GM12878 (cell line): Measurements from ENCODE around the gene MED13. TPM values are rescaled to one million over a fixed set of nuclear protein-coding genes. Genes with fewer than 3 reads are reported as not detected.

Experiments
- ATAC-seq: fragments of 200-7000 bp; cut with Tn5 transposase; 3 replicates; pipeline ENCODE4 v1.9.1; 2020; ENCODE audit warnings: mild to moderate bottlenecking, moderate library complexity
- BruUV-seq: library from RNA; stranded (reverse); fragments of 400-500 nt; replicated peaks from 2 replicates; lab custom pipeline; 2021; lab: Mats Ljungman, UMichigan
- CTCF ChIA-PET: fragments of 300-600 bp; sonication (Branson Sonifier 250); formaldehyde crosslinking; extraction: SDS; loops from one replicate; lab custom pipeline; 2021; ENCODE audit warnings: inconsistent platforms; lab: Yijun Ruan, JAX
- POLR2A ChIA-PET: fragments of 350-600 bp; formaldehyde crosslinking; extraction: SDS; loops from one replicate; lab custom pipeline; 2021; ENCODE audit warnings: inconsistent platforms; lab: Charles Lee
- RAD21 ChIA-PET: fragments of 300-600 bp; sonication (Branson Sonifier 250); formaldehyde crosslinking; loops from one replicate; lab custom pipeline; 2023; ENCODE audit warnings: antibody characterized with exemption; ENCODE audit not compliant: unreplicated experiment; lab: Charles Lee
- SMC1A ChIA-PET: fragments of 300-600 bp; sonication (Branson Sonifier 250); formaldehyde crosslinking; loops from one replicate; lab custom pipeline; 2023; ENCODE audit not compliant: unreplicated experiment, uncharacterized antibody; lab: Charles Lee
- DNase-seq: peaks from one replicate; pipeline ENCODE4 v3.0.0-alpha.2; 2011; ENCODE audit warnings: low read depth, low spot score
- FAIRE-seq: peaks from 3 replicates; lab custom pipeline; 2011; peaks lifted over from hg19 to GRCh38; lab: Jason Lieb, UNC
- H2AFZ ChIP-seq: 2 replicates; pipeline ENCODE4 v1.6.0; 2011; ENCODE audit warnings: low read depth, low read length, control low read depth; ENCODE audit not compliant: control insufficient read depth
- H3K27ac ChIP-seq: 2 replicates; pipeline ENCODE4 v1.5.1; 2011; ENCODE audit warnings: control low read depth; ENCODE audit not compliant: control insufficient read depth, insufficient read depth
- H3K27me3 ChIP-seq, 2 experiments: replicated peaks in 1 of 2; 2 replicates each; pipeline versions ENCODE4 v1.6.0 to v1.6.1; 2011; ENCODE audit warnings: low read length in 1 of 2; ENCODE audit not compliant: control insufficient read depth in 2 of 2, insufficient read depth in 2 of 2
- H3K36me3 ChIP-seq, 2 experiments: 2 replicates each; pipeline ENCODE4 v1.5.1; 2011; ENCODE audit warnings: low read length in 1 of 2; ENCODE audit not compliant: control insufficient read depth in 2 of 2, insufficient read depth in 2 of 2
- H3K4me1 ChIP-seq: 2 replicates; pipeline ENCODE4 v1.6.1; 2011; ENCODE audit warnings: mild to moderate bottlenecking, low read length, moderate library complexity, mixed read lengths; ENCODE audit not compliant: control insufficient read depth, insufficient read depth
- H3K4me2 ChIP-seq: 2 replicates; pipeline ENCODE4 v1.6.0; 2011; ENCODE audit warnings: control low read depth; ENCODE audit not compliant: control insufficient read depth, insufficient read depth
- H3K4me3 ChIP-seq: fragments of 200-600 bp; sonication (generic); 2 replicates; pipeline ENCODE4 v1.5.1; 2016
- H3K79me2 ChIP-seq: 2 replicates; pipeline ENCODE4 v1.6.0; 2011; ENCODE audit warnings: low read length; ENCODE audit not compliant: control insufficient read depth, insufficient read depth
- H3K9ac ChIP-seq: 2 replicates; pipeline ENCODE4 v1.8.0; 2011; ENCODE audit warnings: low read length, control low read depth, mixed read lengths; ENCODE audit not compliant: control insufficient read depth, insufficient read depth
- H3K9me3 ChIP-seq: replicated peaks from 3 replicates; pipeline ENCODE4 v1.5.1; 2011; ENCODE audit warnings: mild to moderate bottlenecking, low read length; ENCODE audit not compliant: control insufficient read depth, insufficient read depth
- H4K20me1 ChIP-seq: 2 replicates; pipeline ENCODE4 v1.6.0; 2011; ENCODE audit not compliant: control insufficient read depth, insufficient read depth
- BCL11A ChIP-seq: IDR thresholded peaks from 2 replicates; pipeline ENCODE4 v1.6.1; 2011; ENCODE audit warnings: low read depth, low read length
- BRCA1 ChIP-seq: IDR thresholded peaks from 2 replicates; pipeline ENCODE4 v1.6.1; 2011; ENCODE audit warnings: low read depth, low read length, improper control_type of control experiment
- CBX5 ChIP-seq: sonication (generic); IDR thresholded peaks from 2 replicates; pipeline ENCODE4 v1.6.1; 2016; ENCODE audit warnings: low read depth, moderate library complexity, mild to moderate bottlenecking, inconsistent platforms
- CHD2 ChIP-seq: IDR thresholded peaks from 2 replicates; pipeline ENCODE4 v1.6.1; 2011; ENCODE audit warnings: low read depth, low read length, improper control_type of control experiment, borderline replicate concordance
- CREB1 ChIP-seq: IDR thresholded peaks from 2 replicates; pipeline ENCODE4 v1.6.1; 2012; ENCODE audit warnings: low read depth, mild to moderate bottlenecking, inconsistent platforms
- EP300 ChIP-seq, 2 experiments: fragments of 150-350 bp in 1 of 2; IDR thresholded peaks; 2 replicates each; pipeline ENCODE4 v1.6.1; 2011 to 2012; ENCODE audit warnings: low read depth in 2 of 2, low read length in 2 of 2, borderline replicate concordance in 1 of 2, improper control_type of control experiment in 1 of 2, inconsistent platforms in 1 of 2; ENCODE audit not compliant: control insufficient read depth in 1 of 2
- ETV6 ChIP-seq, 2 experiments: fragments of 450-650 bp in 1 of 2; IDR thresholded peaks in 1 of 2; conservative IDR thresholded peaks in 1 of 2; 2 replicates each; pipeline ENCODE4 v1.6.1; 2014; ENCODE audit warnings: antibody characterized with exemption in 1 of 2, borderline replicate concordance in 1 of 2, low read depth in 1 of 2, mild to moderate bottlenecking in 1 of 2, moderate library complexity in 1 of 2
- HCFC1 ChIP-seq: fragments of 150-350 bp; IDR thresholded peaks from 2 replicates; pipeline ENCODE4 v1.6.1; 2014; ENCODE audit warnings: low read length
- IKZF1 ChIP-seq: fragments of 450-650 bp; conservative IDR thresholded peaks from 2 replicates; pipeline ENCODE4 v1.6.1; 2017; ENCODE audit warnings: antibody characterized with exemption, mild to moderate bottlenecking
- IKZF2 ChIP-seq, 2 experiments: fragments of 450-650 bp; IDR thresholded peaks; 2 replicates each; pipeline ENCODE4 v1.6.1; 2017; ENCODE audit warnings: mild to moderate bottlenecking in 2 of 2, moderate library complexity in 2 of 2
- IRF4 ChIP-seq: IDR thresholded peaks from 2 replicates; pipeline ENCODE4 v1.6.1; 2011; ENCODE audit warnings: low read depth, low read length
- MEF2B ChIP-seq: fragments of 450-650 bp; IDR thresholded peaks from 2 replicates; pipeline ENCODE4 v1.6.1; 2018; ENCODE audit warnings: mild to moderate bottlenecking, moderate library complexity; ENCODE audit not compliant: partially characterized antibody, poor library complexity, severe bottlenecking
- MTA2 ChIP-seq: fragments of 450-650 bp; IDR thresholded peaks from 2 replicates; pipeline ENCODE4 v1.6.1; 2016; ENCODE audit warnings: low read depth, mild to moderate bottlenecking, moderate library complexity
- NR2F1 ChIP-seq: fragments of 450-650 bp; conservative IDR thresholded peaks from 2 replicates; pipeline ENCODE4 v1.6.1; 2017; ENCODE audit warnings: mild to moderate bottlenecking
- SPI1 ChIP-seq: IDR thresholded peaks from 2 replicates; pipeline ENCODE4 v1.6.1; 2011; ENCODE audit warnings: low read depth, mild to moderate bottlenecking, low read length, moderate library complexity, borderline replicate concordance; ENCODE audit not compliant: insufficient read depth
- TCF3 ChIP-seq: IDR thresholded peaks from 2 replicates; pipeline ENCODE4 v1.6.1; 2012; ENCODE audit warnings: low read depth, mild to moderate bottlenecking, low read length, borderline replicate concordance; ENCODE audit not compliant: insufficient read depth
- USF2 ChIP-seq: IDR thresholded peaks from 2 replicates; pipeline ENCODE4 v1.6.1; 2011; ENCODE audit warnings: low read depth, low read length, improper control_type of control experiment, borderline replicate concordance
- YY1 ChIP-seq: IDR thresholded peaks from 2 replicates; pipeline ENCODE4 v1.6.1; 2011; ENCODE audit warnings: low read depth, mild to moderate bottlenecking, low read length
- WGBS: methylation state at CpG from one replicate; pipeline ENCODE4 v1.1.6; 2016; ENCODE audit warnings: low lambda C conversion rate; ENCODE audit not compliant: insufficient replicate concordance, insufficient coverage; ENCODE audit errors: missing lambda C conversion rate; 5-methylcytosine and 5-hydroxymethylcytosine counted together
- in situ Hi-C: fragments of 300-500 bp; cut with MboI; formaldehyde crosslinking; loops from 9 replicates; pipeline ENCODE4 v1.14.3; 2018; ENCODE audit warnings: mixed read lengths
- intact Hi-C: fragments of 100-400 bp; cut with micrococcal nuclease; formaldehyde crosslinking; loops from one replicate; pipeline ENCODE4 v1.14.2; 2022; ENCODE audit not compliant: unreplicated experiment
- polyA plus RNA-seq, 11 experiments: library from polyadenylated mRNA; depleted of rRNA in 4 of 11; unstranded in 6 of 11; stranded (reverse) in 5 of 11; fragments of >200 nt; fragmentation: Nextera tagmentation in 4 of 11; fragmentation: Illumina TruSeq in 1 of 11; extraction: Ambion mirVana in 4 of 11; extraction: Trizol in 1 of 11; gene quantifications; 1 replicate in 1 of 11; 2 replicates in 10 of 11; pipeline versions ENCODE4 v1.2.1 to v1.2.3, GENCODE V29; 2011 to 2016; ENCODE audit warnings: inconsistent platforms in 2 of 11, missing spikeins in 2 of 11, low read depth in 1 of 11
- total RNA-seq, 4 experiments: library from RNA; depleted of rRNA in 3 of 4; stranded (reverse); fragments of >200 nt in 3 of 4; fragmentation: Illumina TruSeq in 1 of 4; extraction: Trizol in 1 of 4; gene quantifications; 2 replicates each; pipeline versions ENCODE4 v1.2.1 to v1.2.3, GENCODE V29; 2013 to 2021
- TF ChIP-seq, protein P1 (sequence below): fragments of 150-350 bp; IDR thresholded peaks from 2 replicates; pipeline ENCODE4 v1.6.1; 2014; ENCODE audit warnings: mild to moderate bottlenecking, low read depth, low read length
- TF ChIP-seq, protein P2 (sequence below): IDR thresholded peaks from 2 replicates; pipeline ENCODE4 v1.6.1; 2011; ENCODE audit warnings: borderline replicate concordance, low read depth, mild to moderate bottlenecking, moderate library complexity, mixed read lengths, low read length; ENCODE audit not compliant: insufficient read depth; ENCODE audit errors: extremely low read length

The MED13 gene
- total and polyA plus RNA-seq, 10 of the 15 experiments (the other 5 are each of a cell fraction or from before 2014, with no cell fraction given) = 4.6 to 49.7 (median 21.3) TPM

DNA sequence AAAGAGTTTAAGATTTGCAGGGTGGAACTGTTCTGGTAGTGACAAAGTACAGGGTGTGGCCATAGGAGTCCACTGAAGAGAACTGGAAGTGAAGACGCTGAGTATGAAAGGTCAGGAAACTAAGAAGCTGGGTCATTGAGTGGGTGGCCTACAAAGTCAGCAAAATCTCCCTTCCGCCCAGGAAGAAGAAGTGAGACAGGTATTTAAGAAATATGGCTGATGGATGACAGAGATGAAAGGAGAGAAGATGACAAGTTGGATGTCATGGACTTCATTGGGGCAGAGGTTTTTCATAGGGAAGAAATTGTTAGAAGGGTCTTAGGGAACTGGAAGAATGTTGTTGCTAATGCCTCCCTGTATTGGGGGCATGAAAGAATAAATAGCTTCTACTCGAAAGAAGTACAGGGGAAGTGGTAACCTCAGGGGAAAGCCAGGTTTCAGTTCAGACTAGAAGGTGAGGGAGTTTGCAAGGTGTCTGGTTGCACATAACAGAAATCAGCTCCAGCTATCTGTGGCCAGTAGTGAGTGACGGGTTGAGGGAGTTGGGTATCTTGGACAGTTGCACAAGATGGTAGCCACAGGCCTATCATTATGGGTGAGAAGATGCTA, 33.6 kb upstream of the MED13 start:
- Histone ChIP-seq H3K9me3 (peaks cover 3% of the 10 kb centered on the region; the same call in 2 of the 3 replicates), H3K27ac (peak overlapping the region; percentile 82), H3K4me1 (peaks cover 33% of the 10 kb centered on the region), H3K4me2 (peak overlapping the region; percentile 85), H3K27me3 (no peaks in the 10 kb centered on the region), H3K36me3 (no peaks in the 10 kb centered on the region), H4K20me1 (no peaks in the 10 kb centered on the region), H3K4me3 (0 out of 2 replicates have a peak overlapping the region, but pooled peaks have one; percentile 7), H2AFZ (peak overlapping the region; percentile 83), H3K79me2 (no peaks in the 10 kb centered on the region), H3K9ac (0 out of 2 replicates have a peak overlapping the region, but pooled peaks have one; percentile 33)
- in situ Hi-C loops = no loop called here
- ATAC-seq (peak; percentile 92), FAIRE-seq (peak; percentile 84), DNase-seq (peak; percentile 83)
- ChIA-PET RAD21 (interaction anchor here (0.6 to 12.4 kb wide), 12 partner anchors 8 to 687 kb away, joined by 3 to 134 read pairs (median 3); partner anchors contain the start of genes BRIP1 and MED13), CTCF (interaction anchor here (0.8 to 12.3 kb wide), 13 partner anchors 7 to 687 kb away, joined by 3 to 183 read pairs (median 4); no protein-coding TSS in a partner anchor), SMC1A (interaction anchor here (0.5 to 12.8 kb wide), 18 partner anchors 8 to 1025 kb away, joined by 3 to 139 read pairs (median 3); no protein-coding TSS in a partner anchor), POLR2A (interaction anchor here (0.5 to 1.0 kb wide), 10 partner anchors 9 to 361 kb away, joined by 3 to 4 read pairs (median 3); partner anchors contain the start of gene BRIP1)
- intact Hi-C loops = no loop called here
- no TSS peak for BruUV-seq
- WGBS = 1% methylated on average over 4 of the region's 4 CpGs
- TF ChIP-seq HCFC1 (no peak), SPI1 (peak; percentile 88), MEF2B (peak; percentile 81), BRCA1 (no peak), EP300 (IDR thresholded peaks at IDR 0.05; ENCODE audit: borderline replicate concordance in 1 of 2, control insufficient read depth in 1 of 2, low read depth in 2 of 2, low read length in 2 of 2) (peak; percentile 70 to 72; a peak in 3 of 4 replicates), USF2 (no peak), IRF4 (peak; percentile 86), CHD2 (peak; percentile 33; the same call in 1 of the 2 replicates), TCF3 (no peak), ETV6 (conservative IDR thresholded peaks at IDR 0.05 in 1 of 2, IDR thresholded peaks at IDR 0.05 in 1 of 2; ENCODE audit: borderline replicate concordance in 1 of 2, low read depth in 1 of 2) (peak in 1 of 2 experiments; percentile 94; a peak in 2 of 4 replicates), BCL11A (peak; percentile 24; the same call in 1 of the 2 replicates), CREB1 (peak; percentile 48; the same call in 1 of the 2 replicates), YY1 (peak; percentile 82), MTA2 (peak; percentile 88), NR2F1 (peak; percentile 99), IKZF1 (peak; percentile 89), CBX5 (peak; percentile 90; the same call in 1 of the 2 replicates), IKZF2 (IDR thresholded peaks at IDR 0.05) (peak; percentile 88 to 90)
- TF ChIP-seq, protein P1, sequence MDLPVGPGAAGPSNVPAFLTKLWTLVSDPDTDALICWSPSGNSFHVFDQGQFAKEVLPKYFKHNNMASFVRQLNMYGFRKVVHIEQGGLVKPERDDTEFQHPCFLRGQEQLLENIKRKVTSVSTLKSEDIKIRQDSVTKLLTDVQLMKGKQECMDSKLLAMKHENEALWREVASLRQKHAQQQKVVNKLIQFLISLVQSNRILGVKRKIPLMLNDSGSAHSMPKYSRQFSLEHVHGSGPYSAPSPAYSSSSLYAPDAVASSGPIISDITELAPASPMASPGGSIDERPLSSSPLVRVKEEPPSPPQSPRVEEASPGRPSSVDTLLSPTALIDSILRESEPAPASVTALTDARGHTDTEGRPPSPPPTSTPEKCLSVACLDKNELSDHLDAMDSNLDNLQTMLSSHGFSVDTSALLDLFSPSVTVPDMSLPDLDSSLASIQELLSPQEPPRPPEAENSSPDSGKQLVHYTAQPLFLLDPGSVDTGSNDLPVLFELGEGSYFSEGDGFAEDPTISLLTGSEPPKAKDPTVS = no peak
- TF ChIP-seq, protein P2, sequence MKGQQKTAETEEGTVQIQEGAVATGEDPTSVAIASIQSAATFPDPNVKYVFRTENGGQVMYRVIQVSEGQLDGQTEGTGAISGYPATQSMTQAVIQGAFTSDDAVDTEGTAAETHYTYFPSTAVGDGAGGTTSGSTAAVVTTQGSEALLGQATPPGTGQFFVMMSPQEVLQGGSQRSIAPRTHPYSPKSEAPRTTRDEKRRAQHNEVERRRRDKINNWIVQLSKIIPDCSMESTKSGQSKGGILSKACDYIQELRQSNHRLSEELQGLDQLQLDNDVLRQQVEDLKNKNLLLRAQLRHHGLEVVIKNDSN = no peak
